CD4-positive, alpha-beta T cell treated with Interleukin-6 at 100 ng/mL for 8 hours (primary cell): ENCODE results near the gene HSD3B7.
"Not testable (repeated sequence)": the region's sequence is repeated elsewhere in the genome, so short reads cannot be mapped to it uniquely, and the experiment has no call there.

ENCODE experiments used
- DNase-seq: peaks from one replicate; pipeline ENCODE4 v3.0.0-alpha.2; 2020; ENCODE audit warnings: mixed read lengths, low spot score

HSD3B7 gene

GRCh38 chr16:31002250-31002700 is 17.3 kb downstream of the HSD3B7 start:
- no peak for DNase-seq

- no peak for DNase-seq
These were observed 17.9 kb downstream of the HSD3B7 start for GRCh38 chr16:31002862-31003341.

DNA sequence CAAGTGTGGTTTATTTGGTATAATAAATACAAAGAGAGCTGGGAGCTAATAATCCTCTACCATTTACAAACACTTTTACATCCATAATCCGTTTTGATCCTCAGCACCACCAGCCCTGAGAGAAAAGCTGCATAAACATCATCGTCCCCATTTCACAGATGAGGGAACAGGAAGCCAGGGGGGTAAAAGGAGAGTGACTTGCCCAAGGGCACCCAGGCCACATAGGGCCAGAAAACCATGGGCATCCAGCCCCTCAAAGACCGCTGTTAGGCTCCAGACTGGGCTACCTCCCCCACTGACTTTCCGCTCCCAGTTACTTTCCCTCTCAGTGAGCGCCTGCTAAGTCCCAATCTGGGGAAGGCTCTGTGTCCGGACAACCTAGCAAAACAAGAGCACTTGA is 18.7 kb downstream of the HSD3B7 start:
- no peak for DNase-seq

DNA sequence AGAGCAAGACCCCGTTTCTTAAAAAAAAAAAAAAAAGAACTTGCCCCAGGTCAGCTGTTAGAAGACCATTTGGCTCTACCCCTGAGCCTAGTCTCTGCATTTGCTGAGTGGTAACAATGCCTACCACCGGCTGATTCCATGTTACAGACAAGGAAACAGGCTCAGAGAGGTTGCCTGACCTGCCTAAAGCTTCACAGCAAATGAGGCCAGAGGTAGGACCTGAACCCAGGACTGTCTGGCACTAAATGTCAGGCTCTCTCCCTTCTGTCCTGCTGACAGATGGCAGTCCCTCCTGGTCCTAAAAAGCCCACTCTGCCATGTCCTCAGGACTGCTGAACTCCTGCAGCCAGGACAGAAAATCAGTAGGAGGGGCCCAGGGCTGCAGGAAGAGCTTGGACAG is 19.7 kb downstream of the HSD3B7 start:
- no peak for DNase-seq

- DNase-seq, result no peak
These were observed 20.5 kb downstream of the HSD3B7 start for GRCh38 chr16:31005350-31006085.

DNA sequence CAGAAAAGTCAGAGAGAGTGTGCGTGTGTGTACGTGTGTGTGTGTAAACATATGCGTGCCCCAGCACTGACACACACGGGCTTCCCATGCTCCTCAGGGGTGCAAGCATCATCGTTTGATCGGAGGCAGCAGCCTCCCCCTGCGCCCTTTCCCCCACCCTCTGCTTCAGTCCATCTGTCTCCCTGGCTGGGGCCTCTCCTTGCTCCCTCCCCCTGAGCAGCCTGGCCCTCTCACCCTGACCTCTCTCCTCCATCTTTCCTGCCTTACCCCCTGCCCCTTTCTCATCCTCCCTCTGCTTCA is 21.0 kb downstream of the HSD3B7 start:
- DNase-seq, result no peak

DNA sequence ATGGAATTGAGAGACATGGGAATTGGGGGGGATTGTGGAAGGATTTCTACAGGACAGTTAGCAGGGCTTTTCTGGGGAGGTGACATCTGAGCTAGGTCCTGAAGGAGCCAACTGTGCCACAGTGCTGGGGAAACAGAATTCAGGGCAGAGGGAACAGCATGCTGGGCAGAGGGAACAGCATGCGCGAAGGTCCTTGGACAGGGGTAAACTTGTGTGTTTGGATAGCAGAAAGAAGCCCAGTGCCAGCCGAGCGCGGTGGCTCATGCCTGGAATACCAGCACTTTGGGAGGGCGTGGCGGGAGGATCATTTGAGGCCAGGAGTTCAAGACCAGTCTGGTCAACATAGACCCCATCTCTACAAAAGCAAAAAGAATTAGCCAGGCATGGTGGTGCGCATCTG is 21.6 kb downstream of the HSD3B7 start:
- no peak for DNase-seq

GRCh38 chr16:31007684-31008083 is 22.7 kb downstream of the HSD3B7 start:
- DNase-seq, result no peak

GRCh38 chr16:31008149-31008548 is 23.1 kb downstream of the HSD3B7 start:
- no peak for DNase-seq

DNA sequence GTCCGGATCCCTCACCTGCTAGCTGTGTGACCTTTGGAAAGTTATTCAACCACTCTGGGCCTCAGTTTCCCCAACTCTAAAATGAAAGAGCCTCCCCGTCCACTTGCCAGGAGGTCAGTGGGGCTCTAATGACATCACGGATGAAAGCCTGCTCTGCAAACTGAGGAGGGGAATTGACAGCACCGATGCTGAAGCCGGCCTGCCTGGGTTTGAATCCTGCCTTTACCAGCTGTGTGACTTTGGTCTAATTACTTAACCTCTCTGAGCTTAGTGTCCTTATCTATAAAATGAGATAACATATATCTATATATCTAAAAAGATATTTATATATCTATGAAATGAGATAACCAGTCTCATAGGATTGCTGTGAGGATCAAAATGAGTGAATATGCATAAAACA is 23.5 kb downstream of the HSD3B7 start:
- no peak for DNase-seq

DNA sequence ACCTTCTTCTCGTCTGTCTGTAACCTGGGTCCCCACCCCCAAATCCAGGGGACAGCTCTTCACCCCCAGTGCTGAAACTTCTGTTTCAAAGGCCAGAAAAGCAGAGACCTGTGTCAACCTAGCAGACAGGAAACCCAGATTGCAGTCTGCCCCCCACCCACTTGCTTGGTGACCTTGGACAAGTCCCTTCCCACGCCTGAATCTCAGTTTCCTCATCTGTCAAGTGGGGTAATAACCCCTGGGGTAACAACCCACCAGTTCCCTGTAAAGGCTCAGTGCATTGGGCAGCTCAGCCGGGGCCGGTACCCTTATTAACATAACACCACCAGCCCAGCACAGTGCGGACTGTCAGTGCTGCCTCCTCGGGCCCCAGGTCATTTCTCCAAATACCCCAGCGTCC is 24.1 kb downstream of the HSD3B7 start:
- no peak for DNase-seq

DNA sequence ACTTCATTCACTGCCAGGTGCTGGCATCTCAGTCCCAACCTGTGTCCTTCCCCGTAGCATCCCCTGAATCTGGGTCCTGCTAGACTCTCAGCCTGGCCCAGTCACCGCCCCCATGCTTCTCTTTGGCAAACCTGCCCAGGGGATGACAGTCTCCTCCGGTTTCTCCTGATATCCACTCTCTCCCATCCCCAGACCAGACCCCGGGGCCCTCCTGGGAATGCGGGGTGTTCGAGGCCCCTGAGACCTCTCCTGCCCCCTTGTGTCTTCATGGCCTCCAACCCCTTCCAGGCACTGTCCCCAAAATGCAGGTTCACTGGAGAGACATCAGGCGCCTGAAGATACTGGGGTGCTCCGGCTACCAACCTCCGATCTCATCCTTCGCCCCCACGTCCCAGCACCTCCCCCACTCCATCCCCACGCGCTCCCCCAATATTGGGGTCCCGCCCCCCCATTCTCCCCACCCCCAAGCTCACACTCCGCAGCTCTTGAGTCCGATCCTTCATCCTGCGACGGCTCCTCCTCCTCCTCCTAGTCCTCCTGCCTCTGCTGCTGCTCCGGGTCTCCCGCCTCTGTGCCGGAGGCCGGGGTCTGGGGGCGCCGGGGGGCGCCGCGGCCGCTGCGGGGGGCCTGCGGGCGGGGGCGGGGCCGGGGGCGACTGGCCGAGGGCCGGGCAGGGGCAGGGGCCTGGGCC is 25.0 kb downstream of the HSD3B7 start:
- DNase-seq, result no peak

DNA sequence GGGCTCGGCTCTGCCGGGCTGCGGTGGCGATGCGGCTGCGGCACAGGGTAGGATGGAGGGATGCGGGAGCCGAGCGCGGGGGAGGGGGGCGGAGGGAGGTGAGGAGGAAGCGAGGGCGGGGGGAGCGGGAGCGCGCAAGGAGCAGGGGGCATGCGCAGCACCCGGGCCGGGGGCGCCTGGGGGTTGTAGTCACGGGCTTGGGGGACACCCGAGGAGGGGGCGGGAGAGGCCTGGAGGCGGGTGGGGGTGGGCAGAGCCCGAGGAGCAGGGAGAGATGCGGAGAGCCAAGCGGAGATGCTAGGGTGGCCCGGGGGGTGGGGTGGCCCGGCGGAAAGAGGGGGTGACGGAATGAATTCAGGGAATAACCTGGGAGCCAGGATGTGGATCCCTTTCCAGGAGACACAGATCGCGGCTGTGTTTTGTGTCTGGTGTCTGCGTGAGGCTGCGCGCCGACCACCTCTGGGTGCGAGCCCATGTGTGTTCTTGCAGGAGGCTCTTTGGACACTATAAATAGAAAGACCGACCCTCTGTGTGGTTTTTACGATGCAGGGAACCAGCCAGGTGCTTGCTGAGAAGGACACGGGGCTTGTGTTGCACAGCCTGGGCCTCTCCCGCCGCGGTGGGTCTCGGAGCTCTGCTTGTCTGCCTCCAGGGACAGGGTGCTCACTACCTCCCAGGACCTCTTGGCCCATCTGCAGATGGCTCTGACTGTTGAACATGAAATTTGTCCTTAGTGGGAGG is 25.7 kb downstream of the HSD3B7 start, which contains the start of gene STX1B:
STX1B (minus strand) TSS at position 54 of the 741 bp plus-strand sequence. CDS start 242 bp downstream, outside the sequence.
- DNase-seq, result peak; percentile 62

DNA sequence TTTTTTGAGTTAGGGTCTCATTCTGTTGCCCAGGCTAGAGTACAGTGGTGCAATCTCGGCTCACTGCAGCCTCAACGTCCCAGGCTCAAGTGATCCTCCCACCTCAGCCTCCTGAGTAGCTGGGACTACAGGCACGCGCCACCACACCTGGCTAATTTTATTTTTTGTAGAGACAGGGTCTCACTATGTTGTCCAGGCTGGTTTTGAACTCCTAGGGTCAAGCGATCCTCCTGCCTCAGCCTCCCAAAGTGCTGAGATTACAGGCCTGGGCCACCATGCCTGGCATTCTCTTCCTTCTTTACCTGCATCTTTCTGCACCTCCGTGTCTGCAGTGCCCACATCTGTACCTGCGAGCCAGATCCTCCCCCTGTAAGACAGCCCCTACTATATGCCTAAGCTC is 26.8 kb downstream of the HSD3B7 start:
- not testable (repeated sequence) for DNase-seq

DNA sequence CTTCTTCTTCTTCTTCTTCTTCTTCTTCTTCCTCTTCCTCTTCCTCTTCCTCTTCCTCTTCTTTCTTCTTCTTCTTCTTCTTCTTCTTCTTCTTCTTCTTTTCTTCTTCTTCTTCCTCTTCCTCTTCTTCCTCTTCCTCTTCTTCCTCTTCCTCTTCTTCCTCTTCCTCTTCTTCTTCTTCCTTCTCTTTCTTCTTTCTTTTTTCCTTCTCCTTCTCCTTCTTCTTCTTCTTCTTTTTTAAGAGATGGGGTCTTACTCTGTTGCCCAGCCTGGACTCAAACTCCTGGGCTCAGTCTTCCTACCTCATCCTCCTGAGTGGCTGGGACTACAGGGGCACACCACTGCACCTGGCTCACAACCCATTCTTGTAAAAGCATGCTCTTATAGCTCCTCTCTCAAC is 28.3 kb downstream of the HSD3B7 start:
- not testable (repeated sequence) for DNase-seq

DNA sequence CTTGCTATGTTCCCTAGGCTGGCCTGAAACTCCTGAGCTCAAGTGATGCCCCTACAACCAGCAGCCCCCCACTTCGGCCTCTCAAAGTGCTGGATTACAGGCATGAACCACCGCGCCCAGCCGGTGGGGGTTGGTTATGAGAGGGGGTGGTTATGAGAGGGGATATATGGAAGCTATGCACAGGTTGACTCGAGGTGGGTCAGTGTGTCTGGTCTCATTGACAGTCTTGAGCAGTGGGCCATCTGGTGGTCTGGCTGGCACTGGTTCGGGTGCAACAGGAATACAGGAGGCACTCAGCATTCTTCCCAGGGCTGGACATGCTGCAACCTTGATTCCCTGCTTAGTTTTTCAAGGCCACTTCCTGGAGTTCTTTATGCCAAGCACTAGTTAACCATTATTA is 31.0 kb downstream of the HSD3B7 start:
- no peak for DNase-seq

- DNase-seq, result not testable (repeated sequence)
These were observed 32.7 kb downstream of the HSD3B7 start for GRCh38 chr16:31017756-31018155.

DNA sequence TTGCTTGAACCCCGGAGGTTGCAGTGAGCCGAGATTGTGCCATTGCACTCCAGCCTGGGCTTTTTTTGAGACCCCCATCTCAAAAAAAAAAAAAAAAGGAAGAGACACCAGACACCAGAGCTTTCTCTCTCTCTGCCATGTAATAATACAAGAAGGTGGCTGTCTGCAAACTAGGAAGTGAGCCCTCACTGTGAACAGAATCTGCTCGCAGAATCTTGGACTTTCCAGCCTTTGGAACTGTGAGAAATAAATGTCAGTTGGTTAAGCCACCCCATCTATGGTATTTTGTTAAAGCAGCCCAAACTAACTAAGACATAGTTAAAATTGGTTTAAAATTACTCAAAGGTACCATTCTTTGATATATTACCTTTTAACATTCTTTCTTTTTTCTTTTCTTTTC is 35.5 kb downstream of the HSD3B7 start:
- no peak for DNase-seq

DNA sequence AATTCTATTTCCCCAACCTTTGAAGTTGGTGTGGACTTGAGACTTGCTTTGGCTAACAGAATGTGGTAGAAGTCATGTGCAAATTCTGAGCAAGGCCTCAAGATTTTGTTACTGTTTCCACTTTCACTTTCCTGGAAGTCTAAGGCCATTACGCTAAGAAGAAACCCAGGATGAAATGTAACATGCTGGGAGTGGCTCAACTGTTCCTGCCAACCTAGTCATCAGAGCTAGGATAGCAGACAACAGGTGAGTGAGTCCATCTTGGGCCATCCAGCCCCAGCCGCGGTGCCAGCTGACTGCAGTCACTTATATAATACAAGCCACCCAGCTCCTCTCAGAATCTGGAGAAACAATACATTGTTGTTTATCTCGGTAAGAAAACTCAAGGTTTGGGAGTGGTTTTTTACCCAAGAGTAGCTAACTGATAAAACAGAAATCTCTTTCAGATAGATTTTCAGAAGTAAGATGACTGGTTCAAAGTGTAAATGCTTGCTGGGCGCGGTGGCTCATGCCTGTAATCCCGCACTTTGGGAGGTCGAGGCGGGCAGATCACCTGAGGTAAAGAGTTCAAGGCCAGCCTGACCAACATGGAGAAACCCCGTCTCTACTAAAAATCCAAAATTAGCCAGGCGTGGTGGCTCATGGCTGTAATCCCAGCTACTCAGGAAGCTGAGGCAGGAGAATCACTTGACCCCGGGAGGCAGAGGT is 37.7 kb downstream of the HSD3B7 start:
- no peak for DNase-seq

GRCh38 chr16:31023252-31023602 is 38.2 kb downstream of the HSD3B7 start:
- DNase-seq, result no peak

- DNase-seq, result no peak
These were observed 38.7 kb downstream of the HSD3B7 start for GRCh38 chr16:31023627-31024226.

DNA sequence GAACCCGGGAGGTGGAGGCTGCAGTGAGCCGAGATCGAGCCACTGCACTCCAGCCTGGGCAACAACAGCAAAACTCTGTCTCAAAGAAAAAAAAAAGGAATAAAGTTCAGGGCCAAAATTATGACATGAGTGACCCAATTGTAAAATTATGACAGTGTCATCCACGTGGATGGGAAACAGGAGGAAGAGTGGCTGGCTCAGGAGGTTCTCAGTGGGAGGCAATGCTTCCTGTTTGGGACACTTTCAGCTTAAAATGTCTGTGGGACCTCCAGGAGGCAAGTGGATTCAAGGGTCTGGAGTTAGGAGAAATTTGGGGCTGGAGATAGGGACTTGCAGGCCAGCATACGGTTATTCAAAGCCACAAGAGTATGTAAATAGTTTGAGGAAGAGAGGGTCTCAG is 40.3 kb downstream of the HSD3B7 start:
- DNase-seq, result no peak
